GM21367 (cell line): Measurements from ENCODE around the gene BRAF.
A peak's percentile ranks its signal among the peaks of the same experiment; 100 is the strongest.
"Not testable (repeated sequence)": the region's sequence is repeated elsewhere in the genome, so short reads cannot be mapped to it uniquely, and the experiment has no call there.

Experiments
- ATAC-seq: cut with Tn5 transposase; IDR thresholded peaks from one replicate; pipeline ENCODE4 v1.9.1; 2021; ENCODE audit not compliant: unreplicated experiment

The BRAF gene

GRCh38 chr7:140719721-140720120 lies 205.0 kb downstream of the BRAF start:
- ATAC-seq = no peak

GRCh38 chr7:140714331-140715040 lies 210.2 kb downstream of the BRAF start:
- no peak for ATAC-seq

GRCh38 chr7:140712392-140712791 lies 212.3 kb downstream of the BRAF start:
- not testable (repeated sequence) for ATAC-seq

DNA sequence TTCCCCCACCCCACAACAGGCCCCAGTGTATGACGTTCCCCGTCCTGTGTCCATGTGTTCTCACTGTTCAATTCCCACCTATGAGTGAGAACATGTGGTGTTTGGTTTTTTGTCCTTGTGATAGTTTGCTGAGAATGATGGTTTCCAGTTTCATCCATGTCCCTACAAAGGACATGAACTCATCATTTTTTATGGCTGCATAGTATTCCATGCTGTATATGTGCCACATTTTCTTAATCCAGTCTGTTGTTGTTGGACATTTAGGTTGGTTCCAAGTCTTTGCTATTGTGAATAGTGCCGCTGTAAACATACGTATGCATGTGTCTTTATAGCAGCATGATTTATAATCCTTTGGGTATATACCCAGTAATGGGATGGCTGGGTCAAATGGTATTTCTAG lies 216.0 kb downstream of the BRAF start:
- not testable (repeated sequence) for ATAC-seq

GRCh38 chr7:140707132-140707531 lies 217.6 kb downstream of the BRAF start:
- ATAC-seq = no peak

DNA sequence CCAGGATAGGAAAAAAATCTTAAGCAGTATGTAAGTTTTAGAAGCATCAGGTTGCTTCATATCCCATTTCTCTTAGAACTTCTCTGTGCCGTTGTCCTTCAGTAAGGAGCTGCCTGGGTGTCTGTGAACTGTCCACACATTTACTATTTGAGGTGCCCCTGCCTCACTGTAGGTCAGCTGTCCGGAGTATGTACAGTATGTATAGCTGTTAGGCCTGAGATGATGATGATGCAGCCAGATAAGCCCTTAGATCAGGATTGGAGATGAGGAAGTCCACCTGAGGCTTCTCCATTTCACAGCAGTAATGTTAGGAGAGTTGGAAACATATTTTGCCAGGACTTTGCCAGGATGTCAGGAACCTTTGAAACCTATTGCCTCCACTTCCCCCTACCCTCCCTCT lies 220.5 kb downstream of the BRAF start:
- ATAC-seq = no peak

DNA sequence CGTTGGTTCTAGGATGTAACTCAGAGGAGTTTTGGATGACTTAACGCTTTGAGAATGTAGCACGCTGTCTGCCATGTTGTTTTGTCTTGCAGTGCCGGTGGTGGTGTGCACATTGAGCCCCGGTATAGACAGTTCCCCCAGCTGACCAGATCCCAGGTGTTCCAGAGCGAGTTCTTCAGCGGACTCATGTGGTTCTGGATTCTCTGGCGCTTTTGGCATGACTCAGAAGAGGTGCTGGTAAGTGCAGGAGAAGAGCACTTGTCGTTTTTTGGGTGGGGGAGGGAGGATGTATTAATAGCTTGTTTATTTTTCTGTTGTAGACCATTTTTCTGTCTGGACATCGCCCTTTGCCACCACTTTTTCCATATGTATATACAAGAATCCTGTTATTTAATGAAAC lies 222.0 kb downstream of the BRAF start:
- no peak for ATAC-seq

GRCh38 chr7:140698477-140698876 lies 226.3 kb downstream of the BRAF start:
- ATAC-seq = no peak

- no peak for ATAC-seq
Measured at GRCh38 chr7:140697447-140698143, 227.1 kb downstream of the BRAF start.

GRCh38 chr7:140696680-140697446 lies 227.9 kb downstream of the BRAF start, which contains the start of gene NDUFB2:
NDUFB2 (plus strand) TSS chr7:140696708; CDS start chr7:140696745, 37 bp downstream.
- ATAC-seq = peak; percentile 82

- peak; percentile 94 for ATAC-seq
Measured at GRCh38 chr7:140696024-140696679, 228.6 kb downstream of the BRAF start.

DNA sequence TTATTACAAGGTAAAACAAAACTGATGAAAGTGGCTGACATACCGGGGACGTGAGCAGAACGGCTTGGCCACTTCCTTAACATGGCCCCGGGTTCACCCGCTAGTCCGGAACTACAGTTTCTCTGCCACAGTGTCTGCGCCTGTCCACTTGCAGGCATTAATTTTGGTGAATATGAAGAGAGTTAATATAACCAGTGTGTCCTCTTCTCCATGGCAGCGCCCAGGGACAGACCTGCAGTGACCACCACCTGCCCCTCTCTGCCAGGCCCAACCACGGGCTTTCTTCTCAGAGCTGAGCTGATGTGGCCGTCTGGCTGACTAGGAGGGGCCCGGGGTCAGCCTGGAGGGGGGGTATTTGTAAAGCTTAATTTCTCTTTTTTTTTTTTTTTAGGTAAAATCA lies 229.3 kb downstream of the BRAF start:
- ATAC-seq = no peak

DNA sequence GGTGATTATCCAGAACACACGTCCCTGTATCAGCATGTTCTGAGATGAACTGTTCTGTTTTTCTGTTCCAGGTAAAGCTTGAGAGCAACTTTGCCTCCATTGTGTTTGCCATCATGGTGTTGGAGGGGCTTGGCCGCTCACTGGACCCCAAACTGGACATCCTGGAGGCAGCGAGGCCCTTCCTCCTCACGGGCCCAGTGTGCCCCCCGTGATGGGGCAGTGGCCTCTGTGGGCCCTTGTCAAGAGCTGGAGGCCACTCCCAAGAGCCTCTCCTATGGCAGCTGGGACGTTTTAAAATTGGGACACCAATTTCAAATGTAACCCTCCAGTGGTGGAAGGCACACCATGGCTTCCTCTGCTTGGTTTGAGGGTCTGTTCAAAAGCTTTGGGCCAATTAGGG lies 230.1 kb downstream of the BRAF start:
- ATAC-seq = no peak

DNA sequence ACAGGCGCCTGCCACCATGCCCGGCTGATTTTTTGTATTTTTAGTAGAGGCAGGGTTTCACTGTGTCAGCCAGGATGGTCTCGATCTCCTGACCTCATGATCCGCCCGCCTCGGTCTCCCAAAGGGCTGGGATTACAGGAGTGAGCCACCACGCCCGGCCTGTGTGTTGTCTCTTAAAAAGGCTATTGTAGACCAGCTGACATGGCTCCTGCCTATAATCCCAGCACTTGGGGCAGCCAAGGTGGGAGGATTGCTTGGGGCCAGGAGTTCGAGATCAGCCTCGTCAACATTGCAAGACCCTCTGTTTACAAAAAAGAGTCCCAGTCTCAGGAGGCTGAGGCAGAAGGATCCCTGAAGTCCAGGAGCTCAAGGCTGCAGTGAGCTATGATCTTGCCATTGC lies 230.9 kb downstream of the BRAF start:
- not testable (repeated sequence) for ATAC-seq

- ATAC-seq = no peak
Measured at GRCh38 chr7:140691376-140692045, 233.2 kb downstream of the BRAF start.

- no peak for ATAC-seq
Measured at GRCh38 chr7:140689199-140690152, 235.3 kb downstream of the BRAF start.

- no peak for ATAC-seq
Measured at GRCh38 chr7:140688341-140688740, 236.4 kb downstream of the BRAF start.

GRCh38 chr7:140686921-140687320 lies 237.8 kb downstream of the BRAF start:
- no peak for ATAC-seq

GRCh38 chr7:140685407-140686087 lies 239.2 kb downstream of the BRAF start:
- ATAC-seq = no peak
